Ovary (tissue), 3 donors: Measurements from ENCODE around the gene AMELX.

Experiments used
- EP300 ChIP-seq: sonication (generic); formaldehyde crosslinking; IDR thresholded peaks from one replicate; pipeline ENCODE4 v1.6.1; 2017; ENCODE audit warnings: antibody characterized with exemption
- POLR2A ChIP-seq: fragments of 450-650 bp; IDR thresholded peaks from one replicate; pipeline ENCODE4 v1.6.1; 2017; ENCODE audit warnings: antibody characterized with exemption, mild to moderate bottlenecking, moderate library complexity
- TF ChIP-seq, protein P1 (sequence below), 3 donors: fragments of 450-650 bp in 2 of 3; fragments of 200-600 bp in 1 of 3; IDR thresholded peaks; one replicate each; pipeline versions ENCODE4 v1.5.1 to v1.8.0; 2016 to 2022; ENCODE audit warnings: antibody characterized with exemption in 3 of 3, mild to moderate bottlenecking in 1 of 3
- donor health status: DM: no; HTN: no; CAD: no.

- TF ChIP-seq, protein P1, sequence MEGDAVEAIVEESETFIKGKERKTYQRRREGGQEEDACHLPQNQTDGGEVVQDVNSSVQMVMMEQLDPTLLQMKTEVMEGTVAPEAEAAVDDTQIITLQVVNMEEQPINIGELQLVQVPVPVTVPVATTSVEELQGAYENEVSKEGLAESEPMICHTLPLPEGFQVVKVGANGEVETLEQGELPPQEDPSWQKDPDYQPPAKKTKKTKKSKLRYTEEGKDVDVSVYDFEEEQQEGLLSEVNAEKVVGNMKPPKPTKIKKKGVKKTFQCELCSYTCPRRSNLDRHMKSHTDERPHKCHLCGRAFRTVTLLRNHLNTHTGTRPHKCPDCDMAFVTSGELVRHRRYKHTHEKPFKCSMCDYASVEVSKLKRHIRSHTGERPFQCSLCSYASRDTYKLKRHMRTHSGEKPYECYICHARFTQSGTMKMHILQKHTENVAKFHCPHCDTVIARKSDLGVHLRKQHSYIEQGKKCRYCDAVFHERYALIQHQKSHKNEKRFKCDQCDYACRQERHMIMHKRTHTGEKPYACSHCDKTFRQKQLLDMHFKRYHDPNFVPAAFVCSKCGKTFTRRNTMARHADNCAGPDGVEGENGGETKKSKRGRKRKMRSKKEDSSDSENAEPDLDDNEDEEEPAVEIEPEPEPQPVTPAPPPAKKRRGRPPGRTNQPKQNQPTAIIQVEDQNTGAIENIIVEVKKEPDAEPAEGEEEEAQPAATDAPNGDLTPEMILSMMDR (IDR thresholded peaks at IDR 0.05): no peak
- no peak for TF ChIP-seq POLR2A
- no peak for TF ChIP-seq EP300
Observed at GRCh38 chrX:11282043-11282442, 11.2 kb upstream of the AMELX start.
